IPS-20b (cell line): Measurements from ENCODE around the gene UBP1.
"Not testable (repeated sequence)": the region's sequence is repeated elsewhere in the genome, so short reads cannot be mapped to it uniquely, and the experiment has no call there.

Experiments
- H3K27ac ChIP-seq: one replicate; pipeline ENCODE4 v1.5.1; 2013; ENCODE audit warnings: low read length
- H3K27me3 ChIP-seq: 2 replicates; pipeline ENCODE4 v1.6.1; 2013; ENCODE audit warnings: mild to moderate bottlenecking, low read length, inconsistent platforms; ENCODE audit not compliant: insufficient read depth
- H3K36me3 ChIP-seq: 2 replicates; pipeline ENCODE4 v1.6.1; 2013; ENCODE audit warnings: low read depth, mild to moderate bottlenecking, inconsistent platforms, low read length, moderate library complexity; ENCODE audit not compliant: insufficient read depth
- H3K4me1 ChIP-seq: 2 replicates; pipeline ENCODE4 v1.6.1; 2013; ENCODE audit warnings: mild to moderate bottlenecking, control low read depth, inconsistent platforms, low read length, moderate library complexity; ENCODE audit not compliant: insufficient read depth
- H3K4me3 ChIP-seq: 2 replicates; pipeline ENCODE4 v1.5.1; 2013; ENCODE audit warnings: mild to moderate bottlenecking, low read length, inconsistent platforms
- H3K9ac ChIP-seq: 2 replicates; pipeline ENCODE4 v1.6.1; 2013; ENCODE audit warnings: low read depth, mild to moderate bottlenecking, inconsistent platforms, low read length, moderate library complexity
- H3K9me3 ChIP-seq: 2 replicates; pipeline ENCODE4 v1.6.1; 2013; ENCODE audit warnings: mild to moderate bottlenecking, low read depth, low read length, inconsistent platforms; ENCODE audit not compliant: insufficient read depth

UBP1 gene

DNA sequence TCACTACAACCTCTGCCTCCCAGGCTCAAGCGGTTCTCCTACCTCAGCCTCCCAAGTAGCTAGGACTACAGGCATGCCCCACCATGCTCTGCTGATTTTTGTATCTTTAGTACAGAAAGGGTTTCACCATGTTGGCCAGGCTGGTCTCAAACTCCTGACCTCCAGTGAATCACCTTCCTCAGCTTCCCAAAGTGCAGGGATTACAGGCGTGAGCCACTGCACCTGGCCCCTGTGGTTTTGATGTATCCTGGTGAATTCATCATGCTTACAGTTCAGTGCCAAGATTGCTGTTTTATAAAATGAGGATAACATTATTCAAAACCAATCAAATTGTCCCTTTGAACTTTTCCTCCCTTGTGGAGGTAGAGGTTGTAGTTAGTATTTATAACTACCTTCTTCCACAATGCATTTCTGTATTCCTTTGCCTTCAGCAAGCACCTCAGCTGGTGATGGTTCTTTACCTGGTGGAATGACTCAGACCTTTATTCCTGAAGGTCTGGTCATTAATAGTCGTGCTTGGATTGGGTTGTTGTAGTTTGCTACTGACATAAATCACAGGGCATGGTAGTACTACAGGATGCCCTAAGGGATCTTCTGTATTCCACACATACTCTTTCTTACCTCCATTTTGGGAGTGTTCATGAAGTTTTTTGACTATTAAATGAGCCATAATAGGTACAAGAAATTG lies 76.9 kb downstream of the UBP1 start:
- Histone ChIP-seq H3K4me1 (no peaks in the 10 kb centered on the region), H3K27me3 (no peaks in the 10 kb centered on the region), H3K4me3 (no peak overlapping the region), H3K36me3 (no peaks in the 10 kb centered on the region), H3K9ac (no peak overlapping the region), H3K27ac (no peak overlapping the region), H3K9me3 (no peaks in the 10 kb centered on the region)

DNA sequence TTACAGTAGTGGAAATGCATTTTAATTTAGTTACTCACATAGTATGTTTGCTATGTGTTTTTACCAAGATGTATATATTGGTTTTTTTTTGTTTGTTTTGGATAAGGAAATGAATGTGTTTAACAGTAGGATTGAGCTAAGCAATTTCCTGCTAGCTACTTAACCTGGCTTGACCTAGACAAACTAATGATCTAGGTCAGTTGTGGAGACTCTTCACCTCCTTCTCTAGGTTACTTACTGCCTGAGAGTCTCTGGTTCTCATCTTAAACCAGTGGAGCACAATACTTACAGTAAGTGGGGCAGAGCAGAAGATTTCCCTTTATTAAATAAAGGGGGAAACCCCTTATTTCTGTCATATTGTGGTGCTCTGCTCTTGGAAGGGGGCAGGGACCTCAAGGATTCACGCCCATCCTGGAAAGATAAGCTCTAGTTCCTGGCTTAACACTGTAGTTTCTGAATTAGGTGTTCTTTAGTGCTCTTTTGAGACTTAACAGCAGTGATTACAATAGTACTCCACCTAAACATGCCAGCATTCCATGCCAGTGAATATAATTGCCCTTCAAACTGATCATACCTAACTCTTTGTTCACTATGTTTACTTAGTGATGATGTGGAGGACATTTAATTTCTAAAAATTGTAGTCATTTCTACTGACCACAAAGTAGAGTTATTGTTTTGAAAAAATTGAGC lies 79.9 kb downstream of the UBP1 start:
- no peak overlapping the region for H3K9ac ChIP-seq

DNA sequence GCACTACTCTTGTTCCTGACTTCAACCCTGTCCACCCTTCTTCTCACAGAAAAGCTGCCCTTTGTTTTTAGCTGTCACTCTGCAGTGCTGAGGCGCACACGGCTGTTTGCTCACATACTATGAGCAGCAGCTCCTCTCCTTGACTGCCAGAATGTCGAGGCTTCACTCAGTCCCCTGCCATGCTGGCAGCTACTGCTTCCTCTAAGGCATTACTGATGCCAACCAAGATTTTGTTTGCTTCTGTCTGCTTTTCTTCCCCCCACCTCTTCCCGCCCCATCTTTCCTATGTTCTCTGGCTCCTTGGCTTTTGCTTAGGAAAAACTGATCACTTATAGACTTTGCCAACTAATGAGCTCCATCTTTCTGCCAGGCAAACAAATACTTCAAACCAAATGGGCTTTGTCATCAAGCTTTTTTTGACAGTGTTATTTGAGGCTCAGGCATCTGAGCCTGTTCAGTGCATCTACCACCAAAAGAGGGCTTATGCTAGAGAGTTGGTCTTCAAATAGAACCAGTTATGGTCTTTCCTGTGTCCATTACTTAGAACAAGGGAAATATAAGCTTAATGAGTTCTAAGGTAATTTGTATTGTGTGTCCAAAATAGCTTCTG lies 81.9 kb downstream of the UBP1 start:
- Histone ChIP-seq H3K9ac (no peak overlapping the region), H3K36me3 (no peaks in the 10 kb centered on the region), H3K4me3 (no peak overlapping the region), H3K4me1 (no peaks in the 10 kb centered on the region), H3K27me3 (no peaks in the 10 kb centered on the region), H3K9me3 (no peaks in the 10 kb centered on the region), H3K27ac (no peak overlapping the region)

More for the DNA sequence above, 79.9 kb downstream of the UBP1 start:
- Histone ChIP-seq H3K9me3 (no peaks in the 10 kb centered on the region), H3K4me1 (no peaks in the 10 kb centered on the region), H3K27ac (no peak overlapping the region), H3K27me3 (no peaks in the 10 kb centered on the region), H3K4me3 (no peak overlapping the region), H3K36me3 (no peaks in the 10 kb centered on the region)

DNA sequence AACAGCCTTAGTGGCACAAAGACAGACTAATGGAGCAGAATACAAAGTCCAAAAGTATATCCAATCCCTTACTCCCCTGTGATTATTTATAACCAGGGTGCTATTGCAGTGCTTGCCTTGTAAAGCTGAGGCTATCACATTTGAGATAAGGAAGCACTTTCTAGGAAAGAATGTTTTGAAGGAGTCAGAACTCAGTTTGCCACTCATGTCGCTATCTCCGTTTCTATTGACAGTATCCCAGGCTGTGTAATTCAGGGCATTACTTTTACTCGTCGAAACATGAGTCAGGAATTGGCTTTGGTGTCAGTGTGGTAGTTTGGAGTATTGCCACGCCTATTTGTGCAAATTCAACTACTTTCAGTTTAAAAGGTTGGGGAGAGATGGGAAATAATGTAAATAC lies 84.6 kb downstream of the UBP1 start:
- no peaks in the 10 kb centered on the region for H3K4me1 ChIP-seq
- no peak overlapping the region for H3K27ac ChIP-seq
- no peaks in the 10 kb centered on the region for H3K9me3 ChIP-seq
- no peaks in the 10 kb centered on the region for H3K36me3 ChIP-seq
- H3K9ac ChIP-seq: no peak overlapping the region
- no peak overlapping the region for H3K4me3 ChIP-seq
- H3K27me3 ChIP-seq: no peaks in the 10 kb centered on the region

DNA sequence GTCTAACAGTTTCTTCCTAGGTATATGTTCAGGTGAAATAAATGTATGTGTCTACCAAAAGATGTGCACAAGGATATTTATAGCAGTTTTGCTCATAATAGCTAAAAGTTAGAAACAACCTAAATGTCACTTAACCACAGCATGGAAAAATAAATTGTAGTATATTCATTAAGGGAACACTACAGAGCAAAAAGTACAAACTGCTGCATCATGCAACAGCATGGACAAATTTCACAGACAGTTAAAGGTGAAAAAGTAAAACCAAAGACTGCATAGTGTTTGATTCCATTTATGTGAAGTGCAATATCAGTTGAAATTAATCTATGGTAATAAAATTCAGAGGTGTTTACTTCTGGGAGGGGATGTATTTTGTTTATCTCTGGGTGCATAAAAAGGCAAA lies 100.4 kb downstream of the UBP1 start:
- no peak overlapping the region for H3K27ac ChIP-seq
- no peaks in the 10 kb centered on the region for H3K27me3 ChIP-seq
- peaks cover 3% of the 10 kb centered on the region for H3K4me1 ChIP-seq
- H3K4me3 ChIP-seq: no peak overlapping the region
- H3K9me3 ChIP-seq: no peaks in the 10 kb centered on the region; the same call in 1 of the 2 replicates
- no peaks in the 10 kb centered on the region for H3K36me3 ChIP-seq
- H3K9ac ChIP-seq: no peak overlapping the region

DNA sequence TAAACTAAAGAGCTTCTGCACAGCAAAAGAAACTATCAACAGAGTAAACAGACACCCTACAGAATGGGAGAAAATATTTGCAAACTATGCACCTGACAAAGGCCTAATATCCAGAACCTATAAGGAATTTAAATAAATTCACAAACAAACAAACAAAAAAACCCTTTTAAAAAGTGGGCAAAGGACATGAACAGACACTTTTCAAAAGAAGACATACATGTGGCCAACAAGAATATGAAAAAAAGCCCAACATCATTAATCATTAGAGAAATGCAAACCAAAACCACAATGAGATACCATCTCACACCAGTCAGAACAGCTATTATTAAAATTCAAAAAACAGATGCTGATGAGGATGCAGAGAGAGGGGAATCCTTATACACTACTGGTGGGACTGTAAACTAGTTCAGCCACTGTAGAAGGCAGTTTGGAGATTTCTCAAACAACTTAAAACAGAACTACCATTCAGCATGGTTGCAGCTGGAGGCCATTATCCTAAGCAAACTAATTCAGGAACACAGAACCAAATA lies 101.2 kb downstream of the UBP1 start:
- H3K27me3 ChIP-seq, H3K27ac ChIP-seq, H3K4me3 ChIP-seq, H3K9ac ChIP-seq, H3K36me3 ChIP-seq, H3K4me1 ChIP-seq, H3K9me3 ChIP-seq: not testable (repeated sequence)
